ENCODE data around the gene DNAJC15. TPM values are rescaled to one million over a fixed set of nuclear protein-coding genes. Genes with fewer than 3 reads are reported as not detected.

DNAJC15 gene
- total RNA-seq, 1 experiment from 2014 or later: 10.8 TPM

GRCh38 chr13:43080199-43080598, 56.8 kb downstream of the DNAJC15 start:
- ChIA-PET RAD21 (ENCODE audit: low non-redundant PET in 1 of 2, low total read pairs in 2 of 2, uncharacterized antibody in 2 of 2, unreplicated experiment in 2 of 2) (no interaction called here), POLR2A (no interaction called here), CTCF (no interaction called here)
- H3K27me3 ChIP-seq (ENCODE audit: insufficient read depth, low read length): no peaks in the 10 kb centered on the region
- no TSS peak for BruUV-seq (replicated peaks)
- no peaks in the 10 kb centered on the region for H3K9me3 ChIP-seq (ENCODE audit: control insufficient read depth in 1 of 2, insufficient read depth in 1 of 2, low read depth in 1 of 2, low read length in 2 of 2)
- ATAC-seq (no peak), DNase-seq (ENCODE audit: low read depth, low spot score) (no peak)
- H3K4me1 ChIP-seq (ENCODE audit: control insufficient read depth in 1 of 2, insufficient read depth in 2 of 2, low read length in 2 of 2): no peaks in the 10 kb centered on the region
- no peaks in the 10 kb centered on the region for H3K79me2 ChIP-seq (ENCODE audit: insufficient read depth, low read length)
- no peak overlapping the region for H2AFZ ChIP-seq (ENCODE audit: low read depth, low read length, poor library complexity, severe bottlenecking)
- TF ChIP-seq MAX (IDR thresholded peaks at IDR 0.05) (no peak), JUND (IDR thresholded peaks at IDR 0.05) (no peak), SIN3A (IDR thresholded peaks at IDR 0.05; ENCODE audit: low read depth) (no peak)
- intact Hi-C loops (cut with micrococcal nuclease): no loop called here
- no peaks in the 10 kb centered on the region for H4K20me1 ChIP-seq (ENCODE audit: insufficient read depth)
- H3K36me3 ChIP-seq (ENCODE audit: control insufficient read depth in 1 of 2, insufficient read depth in 2 of 2, low read length in 2 of 2): no peaks in the 10 kb centered on the region
- H3K4me3 ChIP-seq (replicated peaks in 1 of 2; ENCODE audit: low read depth in 1 of 2, low read length in 2 of 2): no peak overlapping the region
- H3K4me2 ChIP-seq (ENCODE audit: low read length): no peak overlapping the region
- no peak overlapping the region for H3K27ac ChIP-seq (ENCODE audit: low read depth, low read length)
- no peak overlapping the region for H3K9ac ChIP-seq (ENCODE audit: low read length)
- H3K9me2 ChIP-seq (ENCODE audit: insufficient read depth): no peaks in the 10 kb centered on the region

- no peak for ATAC-seq
- TF ChIP-seq ELF1 (IDR thresholded peaks at IDR 0.05; ENCODE audit: borderline replicate concordance, low read depth) (no peak), CBX3 (IDR thresholded peaks at IDR 0.05; ENCODE audit: low read depth) (no peak), MAX (IDR thresholded peaks at IDR 0.05) (no peak), CEBPB (IDR thresholded peaks at IDR 0.05; ENCODE audit: low read depth) (no peak), SRF (IDR thresholded peaks at IDR 0.05; ENCODE audit: low read depth) (no peak), YY1 (IDR thresholded peaks at IDR 0.05; ENCODE audit: extremely low read depth, insufficient replicate concordance, low read depth, low read length) (no peak), ZNF274 (IDR thresholded peaks at IDR 0.05; ENCODE audit: low read depth, low read length) (no peak), POLR2A (IDR thresholded peaks at IDR 0.05; ENCODE audit: borderline replicate concordance, extremely low read depth, insufficient read depth, insufficient read length) (no peak), CTCF (IDR thresholded peaks at IDR 0.05 in 2 of 3, conservative IDR thresholded peaks at IDR 0.05 in 1 of 3; ENCODE audit: borderline replicate concordance in 1 of 3, insufficient read depth in 1 of 3, low read depth in 2 of 3, low read length in 2 of 3) (no peak), POLR2AphosphoS5 (IDR thresholded peaks at IDR 0.05; ENCODE audit: low read depth, low read length) (no peak), SP1 (IDR thresholded peaks at IDR 0.05; ENCODE audit: low read depth) (no peak), SIN3A (IDR thresholded peaks at IDR 0.05; ENCODE audit: low read depth) (no peak), JUND (IDR thresholded peaks at IDR 0.05) (no peak), EZH2 (IDR thresholded peaks at IDR 0.05) (no peak), RAD21 (IDR thresholded peaks at IDR 0.05; ENCODE audit: low read depth) (no peak), TCF7L2 (IDR thresholded peaks at IDR 0.05; ENCODE audit: borderline replicate concordance, extremely low read depth, insufficient read depth, insufficient read length) (no peak), ZBTB33 (IDR thresholded peaks at IDR 0.05; ENCODE audit: extremely low read depth, insufficient replicate concordance, low read length) (no peak)
These were observed 58.5 kb downstream of the DNAJC15 start for GRCh38 chr13:43081866-43082265.

More at GRCh38 chr13:43081866-43082265, 58.5 kb downstream of the DNAJC15 start:
- no peaks in the 10 kb centered on the region for H3K4me1 ChIP-seq (ENCODE audit: control insufficient read depth in 1 of 2, insufficient read depth in 2 of 2, low read length in 2 of 2)
- no peaks in the 10 kb centered on the region for H4K20me1 ChIP-seq (ENCODE audit: insufficient read depth)
- no peaks in the 10 kb centered on the region for H3K9me3 ChIP-seq (ENCODE audit: control insufficient read depth in 1 of 2, insufficient read depth in 1 of 2, low read depth in 1 of 2, low read length in 2 of 2)
- H3K4me2 ChIP-seq (ENCODE audit: low read length): no peak overlapping the region
- H3K27ac ChIP-seq (ENCODE audit: low read depth, low read length): no peak overlapping the region
- no peaks in the 10 kb centered on the region for H3K27me3 ChIP-seq (ENCODE audit: insufficient read depth, low read length)
- no peak overlapping the region for H2AFZ ChIP-seq (ENCODE audit: low read depth, low read length, poor library complexity, severe bottlenecking)
- ChIA-PET CTCF (interaction anchor here (0.7 to 1.3 kb wide), 2 partner anchors 17 to 723 kb away, joined by 3 to 4 read pairs; no protein-coding TSS in a partner anchor), POLR2A (no interaction called here), RAD21 (ENCODE audit: low non-redundant PET in 1 of 2, low total read pairs in 2 of 2, uncharacterized antibody in 2 of 2, unreplicated experiment in 2 of 2) (no interaction called here)
- no peak overlapping the region for H3K4me3 ChIP-seq (replicated peaks in 1 of 2; ENCODE audit: low read depth in 1 of 2, low read length in 2 of 2)
- intact Hi-C loops (cut with micrococcal nuclease): no loop called here
- no peaks in the 10 kb centered on the region for H3K79me2 ChIP-seq (ENCODE audit: insufficient read depth, low read length)
- no TSS peak for BruUV-seq (replicated peaks)
- no peaks in the 10 kb centered on the region for H3K9me2 ChIP-seq (ENCODE audit: insufficient read depth)
- no peak for DNase-seq (ENCODE audit: low read depth, low spot score)
- no peaks in the 10 kb centered on the region for H3K36me3 ChIP-seq (ENCODE audit: control insufficient read depth in 1 of 2, insufficient read depth in 2 of 2, low read length in 2 of 2)
- no peak overlapping the region for H3K9ac ChIP-seq (ENCODE audit: low read length)

All from HCT116 (cell line).